GM21423 (cell line): Measurements from ENCODE around the gene NAP1L1.

Experiments
- ATAC-seq: cut with Tn5 transposase; IDR thresholded peaks from one replicate; pipeline ENCODE4 v1.9.1; 2021; ENCODE audit warnings: mild to moderate bottlenecking, moderate library complexity; ENCODE audit not compliant: unreplicated experiment

NAP1L1 gene

DNA sequence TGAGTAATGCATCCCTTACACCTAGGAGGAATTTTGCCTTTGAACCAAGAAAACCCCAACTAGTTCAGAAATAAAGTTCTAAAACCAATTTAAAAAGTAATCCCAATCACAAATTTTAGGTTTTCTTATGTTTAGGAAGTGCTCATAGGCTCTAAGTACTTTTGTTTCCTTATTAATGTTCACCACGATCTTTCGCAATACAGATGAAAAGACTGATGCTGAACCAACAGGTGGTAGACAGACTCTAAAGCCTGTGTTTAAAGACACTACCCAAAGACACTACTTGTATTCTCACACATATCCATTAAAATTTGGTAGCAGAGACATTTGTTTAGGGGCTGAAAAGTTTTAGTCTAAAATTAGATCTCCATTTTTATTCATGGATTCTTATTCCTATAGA is 42.3 kb downstream of the NAP1L1 start:
- ATAC-seq: no peak

DNA sequence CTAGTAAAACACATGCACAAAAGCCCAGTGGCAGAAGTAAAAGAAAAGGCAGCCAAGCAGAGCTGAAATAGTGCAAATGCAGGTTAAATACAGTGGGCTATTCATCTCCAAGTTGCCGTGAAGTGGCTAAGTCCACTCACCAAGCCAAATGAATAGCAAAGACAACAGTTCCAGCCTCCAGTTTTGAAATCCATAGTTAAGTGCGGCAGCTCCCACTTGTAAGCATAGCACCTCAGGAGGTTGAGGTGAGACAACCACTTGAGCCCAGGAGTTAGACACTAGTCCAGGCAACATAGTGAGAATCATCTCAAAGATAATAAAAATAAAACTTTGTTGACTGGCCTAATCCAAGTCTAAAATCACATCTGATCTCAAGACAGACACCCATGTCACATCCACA is 43.1 kb downstream of the NAP1L1 start:
- ATAC-seq: no peak

DNA sequence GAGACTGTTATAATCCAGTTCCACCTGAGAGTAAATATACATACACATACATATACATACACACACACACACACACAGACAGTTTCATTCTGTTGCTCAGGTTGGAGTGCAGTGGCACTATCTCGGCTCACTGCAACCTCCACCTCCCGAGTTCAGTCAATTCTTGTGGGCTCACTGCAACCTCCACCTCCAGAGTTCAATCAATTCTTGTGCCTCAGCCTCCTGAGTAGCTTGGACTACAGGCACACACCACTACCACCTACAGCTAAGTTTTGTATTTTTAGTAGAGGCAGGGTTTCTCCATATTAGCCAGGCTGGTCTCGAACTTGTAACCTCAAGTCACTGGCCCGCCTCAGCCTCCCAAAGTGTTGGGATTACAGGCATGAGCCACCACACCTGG is 44.0 kb downstream of the NAP1L1 start:
- no peak for ATAC-seq

DNA sequence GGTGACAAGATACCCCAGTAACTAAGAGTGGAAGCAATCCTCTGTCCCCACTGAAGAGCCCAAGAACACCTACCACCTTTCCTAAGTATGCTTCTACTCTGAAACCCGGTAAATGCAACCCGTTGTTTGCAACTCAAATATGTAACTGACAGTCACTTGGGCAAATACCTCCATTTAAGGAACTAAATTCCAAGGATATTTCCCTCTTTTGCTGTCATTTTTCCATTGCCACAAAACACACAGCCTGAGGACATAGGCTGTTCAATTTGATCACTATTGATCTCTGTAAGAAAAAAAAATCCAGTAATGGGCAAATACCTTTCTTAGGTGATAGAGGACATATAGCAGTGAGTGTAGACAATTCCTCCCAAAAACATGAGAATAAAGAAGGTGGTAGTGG is 46.3 kb downstream of the NAP1L1 start:
- no peak for ATAC-seq

DNA sequence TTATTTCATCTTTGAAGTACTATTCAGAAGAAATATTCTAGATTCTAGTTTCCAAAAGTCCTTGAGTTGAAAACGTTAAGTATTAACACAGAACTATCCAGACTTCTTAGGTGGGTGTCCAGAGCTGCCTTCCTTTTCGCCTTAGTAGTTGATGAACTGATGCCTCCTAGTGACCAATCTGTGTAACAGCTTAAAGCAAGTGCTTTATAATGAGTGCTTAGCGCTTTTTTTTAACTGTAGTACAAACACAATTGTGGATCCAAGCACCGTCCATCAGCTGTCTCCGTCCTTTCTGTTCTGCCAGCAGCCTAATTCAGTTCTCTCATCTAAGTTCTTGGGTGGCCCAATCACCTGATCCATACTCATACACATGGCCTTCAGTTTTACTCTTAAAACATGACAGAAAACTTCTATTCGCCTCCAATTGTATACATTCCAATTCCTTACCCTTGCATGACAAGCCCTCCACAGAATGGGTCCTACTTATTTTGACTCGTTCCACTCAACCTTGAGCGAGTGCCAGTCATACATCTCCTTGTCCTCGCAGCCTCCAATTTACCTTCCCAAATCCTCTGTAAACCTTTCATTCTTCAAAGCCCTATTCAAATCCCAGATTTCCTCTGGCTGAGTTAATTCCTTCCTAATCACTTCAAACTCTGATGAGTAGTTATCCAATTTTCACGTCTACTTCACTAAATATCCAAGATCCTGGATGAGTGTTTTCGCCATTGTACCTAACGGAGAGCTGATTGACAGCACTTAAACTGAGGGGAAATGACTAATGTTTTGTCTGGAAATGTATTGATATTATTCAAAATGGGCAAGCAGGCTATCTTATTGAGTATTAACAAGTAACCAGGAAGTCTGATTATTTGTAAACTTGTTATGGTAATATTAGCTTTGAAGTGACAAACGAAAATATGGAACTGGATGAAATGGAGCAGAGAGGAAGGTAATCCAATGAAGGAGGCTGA is 47.1 kb downstream of the NAP1L1 start:
- peak; percentile 59 for ATAC-seq

DNA sequence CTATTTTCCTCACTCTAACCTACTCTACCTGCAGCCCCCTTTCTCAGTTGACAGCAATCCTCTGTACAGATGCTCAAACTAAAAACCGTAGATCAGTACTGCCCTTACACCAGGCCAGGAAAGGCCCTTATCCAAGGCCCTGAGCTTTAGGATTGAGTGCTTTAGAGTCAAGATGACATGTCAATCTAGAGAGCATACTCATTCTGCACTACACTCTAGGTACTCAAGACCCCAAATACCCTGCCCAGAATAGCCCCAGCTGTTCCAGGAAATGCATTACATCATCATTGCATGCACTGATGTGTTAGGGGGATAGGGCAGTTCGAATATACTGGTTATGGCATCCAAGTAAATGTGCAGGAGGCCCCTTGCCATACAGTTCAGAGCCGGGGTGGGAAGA is 49.4 kb downstream of the NAP1L1 start:
- no peak for ATAC-seq

DNA sequence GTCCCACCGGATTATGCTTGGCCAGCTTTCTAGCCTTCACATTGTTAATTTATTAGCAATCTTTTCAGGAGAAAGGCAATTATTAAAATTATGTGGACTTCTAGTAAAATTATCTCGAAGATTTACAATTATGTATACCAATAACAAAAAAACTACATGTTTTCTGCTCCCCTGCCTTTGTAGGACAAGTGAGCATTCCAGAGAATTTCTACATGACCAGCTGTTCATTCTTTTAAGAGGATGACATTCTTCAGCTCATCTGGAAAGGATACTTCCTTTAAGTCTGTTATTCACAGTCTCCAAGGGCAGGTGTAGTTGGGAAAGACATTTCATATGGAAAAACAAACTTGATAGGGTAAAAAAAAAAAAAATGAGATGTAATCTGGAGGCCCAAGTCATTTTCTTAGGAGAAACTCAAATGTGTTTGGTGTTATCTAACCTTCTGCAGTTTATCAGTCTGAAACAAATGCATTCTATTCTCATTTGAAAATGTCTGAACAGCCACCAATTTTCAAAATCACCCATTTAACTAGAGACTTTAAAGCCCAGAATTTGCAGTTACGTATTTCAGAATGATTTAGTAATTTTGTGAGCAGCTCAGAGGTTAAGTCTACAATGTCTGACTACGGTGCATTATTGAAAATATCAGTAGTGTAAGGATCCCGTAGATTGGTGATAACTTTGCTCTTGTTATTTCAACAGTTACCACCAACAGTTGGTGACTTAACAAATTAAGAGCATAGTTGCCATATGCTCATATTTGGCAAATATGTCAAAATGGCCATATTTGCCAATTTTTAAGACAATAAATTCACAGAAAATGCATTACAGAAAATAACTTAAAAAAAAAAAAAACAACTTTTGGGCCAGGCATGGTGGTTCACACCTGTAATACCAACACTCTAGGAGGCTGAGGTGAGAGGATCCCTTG is 51.1 kb downstream of the NAP1L1 start:
- no peak for ATAC-seq

DNA sequence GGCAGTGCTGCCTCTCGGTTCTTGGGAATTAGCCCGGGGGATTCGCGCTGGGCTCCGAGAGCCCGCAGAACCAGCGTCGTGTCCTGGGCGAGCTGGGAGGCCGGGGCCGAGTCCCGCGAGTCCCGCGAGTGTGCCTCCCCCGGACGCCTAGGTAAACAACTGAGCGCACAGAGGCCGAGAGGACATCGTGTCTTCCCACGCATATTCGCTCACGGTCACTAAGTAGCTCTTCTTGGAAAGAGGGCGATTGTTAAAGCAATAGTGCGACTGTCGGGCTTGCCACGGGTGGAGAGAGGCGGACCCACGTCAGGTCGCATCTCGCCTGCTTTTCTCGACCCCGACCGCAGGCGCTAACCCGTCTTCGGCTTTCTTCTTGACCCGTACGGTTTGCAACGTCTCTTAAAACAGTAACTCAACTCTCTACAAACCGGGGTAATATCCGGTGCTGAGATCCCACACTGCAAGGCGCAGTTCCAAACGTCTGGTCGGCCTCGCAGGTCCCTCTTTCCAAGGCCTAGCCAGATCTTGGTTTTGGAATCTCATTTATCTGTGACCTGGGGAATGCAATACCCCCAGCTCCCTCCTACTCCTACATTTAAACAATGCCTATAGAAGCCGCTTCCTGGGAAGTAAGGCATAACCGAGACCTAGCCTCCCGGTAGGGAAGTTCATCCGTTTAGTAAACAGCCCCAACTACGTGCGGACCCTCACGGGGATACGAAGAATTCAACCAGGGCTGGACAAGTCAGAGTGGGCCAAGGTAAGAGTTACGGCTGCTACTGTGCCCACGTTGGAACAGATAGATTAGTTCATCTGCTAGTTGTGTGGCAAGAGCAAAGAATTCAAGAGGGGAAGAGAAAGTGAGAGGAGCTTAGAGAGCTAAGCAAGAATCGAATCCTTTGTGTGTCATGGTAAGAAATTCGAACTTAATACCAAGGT is 52.2 kb downstream of the NAP1L1 start:
- ATAC-seq: peak; percentile 18

DNA sequence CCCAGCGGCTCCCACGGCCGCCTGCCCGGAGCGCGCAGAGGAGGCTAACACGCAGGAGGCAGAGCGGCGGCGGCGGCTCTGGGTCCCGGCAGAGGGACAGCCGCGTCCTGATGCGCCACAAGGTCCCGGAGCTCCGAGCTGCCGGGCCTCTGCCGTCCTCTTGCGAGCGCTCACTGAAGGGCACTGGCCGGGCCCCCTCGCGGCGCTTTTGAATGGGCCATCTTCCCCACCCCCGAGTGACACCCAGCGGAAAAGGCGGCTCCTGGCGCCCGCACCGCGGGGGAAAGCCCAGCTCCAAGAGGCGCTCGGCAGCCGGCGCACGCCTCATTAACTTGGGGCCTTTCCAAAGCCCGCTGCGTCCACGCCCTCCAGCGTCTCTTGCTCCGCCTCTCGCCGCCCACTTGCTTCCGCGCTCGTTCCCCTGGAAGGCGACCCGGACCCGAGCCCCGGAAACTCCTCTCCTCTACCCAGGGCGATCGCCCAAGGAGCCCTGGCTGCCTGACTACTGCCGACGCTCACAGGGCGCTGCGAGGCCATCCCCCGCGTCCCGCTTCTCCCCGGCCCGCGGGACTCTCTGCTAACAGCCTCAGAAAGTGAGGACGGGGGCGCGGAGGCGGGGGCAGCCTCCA is 53.0 kb downstream of the NAP1L1 start, which contains the start of gene PHLDA1:
Gene PHLDA1, minus strand, starts transcription at position 363 of the 629 bp plus-strand sequence.
- ATAC-seq: peak; percentile 81

DNA sequence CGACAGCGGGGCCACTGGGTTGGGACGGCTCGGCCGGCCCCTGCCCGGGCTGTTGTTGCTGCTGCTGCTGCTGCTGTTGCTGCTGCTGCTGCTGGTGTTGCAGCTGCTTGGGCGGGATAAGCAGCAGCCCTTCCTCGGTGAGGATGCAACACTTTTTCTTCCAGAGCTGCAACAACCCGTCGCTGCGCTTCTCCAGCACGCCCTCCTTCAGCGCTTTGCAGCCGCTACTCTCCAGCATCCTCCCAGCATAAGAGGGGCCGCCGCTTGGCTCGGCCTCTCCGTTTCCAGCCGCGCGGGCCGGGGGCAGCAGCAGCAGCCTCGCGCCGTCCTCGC is 53.4 kb downstream of the NAP1L1 start:
- no peak for ATAC-seq

DNA sequence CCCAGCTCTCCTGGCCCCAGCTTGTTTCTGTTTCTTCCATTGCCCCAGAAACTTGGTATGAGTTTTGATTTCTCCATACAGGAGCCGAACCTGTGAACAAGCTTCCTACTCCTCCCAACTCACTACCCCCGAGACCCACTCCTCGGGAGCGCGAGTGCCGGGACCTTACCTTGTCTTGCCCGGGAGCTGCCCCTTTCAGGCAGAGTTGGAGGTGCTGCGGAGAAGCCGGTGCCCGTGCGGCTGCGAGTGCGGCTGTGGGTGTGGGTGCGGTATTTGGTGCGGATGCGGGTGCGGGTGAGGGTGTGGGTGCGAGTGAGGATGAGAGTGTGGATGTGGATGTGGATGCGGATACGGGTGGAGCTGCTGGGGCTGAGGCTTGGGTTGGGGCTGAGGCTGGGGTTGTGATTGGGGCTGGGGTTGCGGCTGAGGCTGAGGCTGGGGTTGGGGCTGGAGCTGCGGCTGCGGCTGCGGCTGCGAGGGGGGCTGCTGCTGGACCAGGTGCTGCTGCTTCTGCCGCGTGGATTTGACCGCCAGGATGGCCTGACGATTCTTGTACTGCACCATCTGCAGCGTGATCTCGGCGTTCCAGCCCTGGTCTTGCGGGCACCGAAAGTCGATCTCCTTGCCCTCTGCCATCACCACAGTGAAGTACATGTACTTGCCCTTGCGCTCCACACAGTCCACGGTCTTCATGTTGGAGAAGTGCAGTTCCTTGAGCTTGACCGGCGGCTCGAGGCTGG is 54.0 kb downstream of the NAP1L1 start:
- peak; percentile 7 for ATAC-seq

DNA sequence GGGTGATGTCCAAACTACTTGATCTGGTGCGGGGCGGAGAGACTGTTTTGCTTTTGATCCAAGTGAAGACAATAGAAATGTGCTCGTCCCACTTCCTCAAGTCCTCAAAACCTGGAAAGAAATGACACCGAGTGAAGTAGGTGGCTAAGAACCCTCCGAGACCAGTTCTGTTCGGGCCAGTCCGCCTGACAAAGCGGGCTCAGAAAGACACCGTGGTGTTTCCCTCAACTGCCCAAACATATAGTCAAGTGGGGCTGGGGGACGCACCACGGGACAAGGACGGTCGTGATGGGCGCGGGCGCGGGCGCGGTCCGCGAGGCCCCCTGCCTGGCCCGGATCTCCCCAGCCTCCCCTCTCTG is 54.5 kb downstream of the NAP1L1 start:
- no peak for ATAC-seq

DNA sequence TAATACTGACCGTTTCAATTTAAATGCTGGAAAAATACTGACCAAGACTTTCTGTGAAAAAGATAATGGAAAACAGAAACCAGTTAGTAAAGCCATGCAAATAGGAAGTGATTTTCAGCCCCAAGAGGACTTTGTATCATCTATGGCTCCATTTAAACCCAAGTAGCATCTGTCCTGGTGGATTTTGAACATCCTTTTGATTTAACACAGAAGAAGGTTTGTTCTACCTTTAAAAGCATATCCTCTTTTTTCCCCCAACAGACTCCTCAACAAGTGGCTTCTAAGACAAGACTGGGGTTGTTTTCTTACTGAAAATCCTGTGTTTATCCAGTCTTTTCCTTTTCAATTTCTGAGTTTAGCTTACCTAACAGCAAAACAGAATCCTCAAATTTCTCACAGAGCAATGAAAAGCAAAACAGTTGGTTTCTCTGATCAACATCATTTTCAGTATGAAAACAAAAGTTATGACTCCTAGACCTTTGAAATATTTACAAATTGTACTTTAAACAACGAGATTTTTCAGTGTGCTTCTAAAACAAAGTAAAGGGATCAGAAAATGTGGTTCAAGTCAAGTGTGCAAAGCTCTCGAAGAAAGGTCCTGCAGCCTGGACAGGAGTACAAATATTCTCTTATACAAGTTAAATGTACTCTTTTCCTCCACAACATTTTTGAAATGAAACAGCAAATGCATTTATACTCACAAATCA is 55.8 kb downstream of the NAP1L1 start:
- no peak for ATAC-seq

DNA sequence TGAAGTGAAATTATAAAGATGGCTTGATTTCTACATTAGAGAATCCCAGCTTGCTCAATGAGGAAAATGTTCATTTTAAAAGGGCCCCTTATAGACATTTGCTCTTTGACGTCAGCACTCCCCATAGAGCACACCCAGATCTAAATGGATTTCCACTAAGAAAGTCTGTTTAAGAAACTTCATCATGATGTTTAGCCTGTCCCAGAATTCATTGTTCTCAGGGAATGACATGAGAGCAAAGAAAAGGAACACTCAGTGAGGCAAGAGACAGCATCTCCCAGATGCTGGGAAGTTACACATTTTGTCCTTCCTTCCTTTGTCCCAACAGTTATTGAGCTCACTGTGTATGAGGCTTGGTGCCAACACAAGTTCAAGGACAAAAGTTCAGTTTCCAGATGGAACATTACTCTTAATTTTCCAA is 57.8 kb downstream of the NAP1L1 start:
- ATAC-seq: no peak

DNA sequence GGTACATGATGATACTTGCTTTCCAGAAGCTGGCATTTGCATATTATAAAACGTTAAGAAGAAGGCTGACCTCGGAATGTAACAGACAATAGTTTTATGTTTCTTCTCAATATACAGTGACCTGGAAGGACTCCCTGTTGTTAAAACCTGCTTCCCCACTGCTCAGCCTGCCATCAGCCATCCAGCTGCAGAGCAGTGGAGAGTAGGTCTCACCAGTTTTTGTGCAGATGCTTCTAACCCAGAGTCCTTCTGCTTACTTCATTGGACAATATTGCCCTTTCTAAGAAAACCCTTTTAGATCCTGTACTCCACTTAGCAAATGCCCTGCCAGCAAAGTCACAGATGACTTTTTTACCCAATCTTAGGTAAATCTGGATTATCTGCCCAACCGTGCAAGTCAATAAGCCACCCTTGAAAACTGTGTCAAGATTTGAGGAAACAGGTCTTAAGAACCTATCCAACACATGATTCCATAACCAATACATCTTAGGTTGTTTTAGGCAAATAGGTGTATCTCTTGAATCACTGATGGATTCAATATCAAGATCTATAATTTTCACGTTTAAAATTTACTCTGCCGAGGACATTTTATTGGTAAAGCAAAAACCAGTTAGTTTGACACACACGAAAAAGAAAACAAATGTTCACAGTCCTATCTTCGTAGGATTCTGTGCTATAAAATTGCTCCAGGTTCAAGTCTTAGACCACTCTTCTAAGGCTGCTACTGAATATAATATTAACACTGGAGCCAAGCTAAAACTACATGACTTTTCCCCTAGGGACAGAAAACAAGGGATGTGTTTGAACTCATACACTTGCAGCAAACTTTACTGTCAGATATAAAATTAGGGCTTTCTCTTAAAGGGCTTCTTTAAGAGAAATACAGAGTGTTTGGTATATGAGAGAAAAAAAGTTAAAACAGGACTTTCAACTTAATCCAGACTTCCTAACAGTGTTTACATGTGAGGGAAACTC is 58.6 kb downstream of the NAP1L1 start:
- no peak for ATAC-seq

DNA sequence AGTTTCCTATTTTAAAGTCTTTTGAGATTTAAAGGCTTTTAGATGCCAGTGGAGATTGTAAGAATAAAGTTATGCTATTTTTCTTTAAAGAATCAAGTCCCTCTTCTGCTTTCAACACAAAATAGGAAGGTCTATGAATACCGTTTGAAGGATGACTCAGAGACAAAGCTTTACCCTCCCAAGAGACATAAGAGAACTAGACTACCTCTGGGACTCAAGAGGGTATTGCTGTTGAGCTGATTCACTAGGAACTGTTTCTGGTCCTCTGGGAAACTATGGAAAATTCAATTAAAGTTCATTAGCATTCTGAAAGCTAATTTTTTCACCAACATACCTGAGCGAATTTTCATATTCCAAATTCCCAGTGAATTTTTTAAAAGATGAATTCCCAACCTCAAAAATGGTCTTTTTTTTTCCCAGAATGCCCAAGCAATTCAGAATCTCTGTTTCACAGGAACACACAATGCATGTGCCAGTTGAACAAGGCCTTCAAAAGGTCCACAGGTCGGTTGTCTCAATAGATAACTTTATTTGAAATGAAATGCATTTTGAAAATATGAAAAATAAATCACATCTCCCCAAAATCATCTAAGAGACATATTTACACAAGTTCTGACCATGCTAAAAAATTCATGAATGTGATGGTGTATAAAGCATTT is 59.4 kb downstream of the NAP1L1 start:
- ATAC-seq: no peak

DNA sequence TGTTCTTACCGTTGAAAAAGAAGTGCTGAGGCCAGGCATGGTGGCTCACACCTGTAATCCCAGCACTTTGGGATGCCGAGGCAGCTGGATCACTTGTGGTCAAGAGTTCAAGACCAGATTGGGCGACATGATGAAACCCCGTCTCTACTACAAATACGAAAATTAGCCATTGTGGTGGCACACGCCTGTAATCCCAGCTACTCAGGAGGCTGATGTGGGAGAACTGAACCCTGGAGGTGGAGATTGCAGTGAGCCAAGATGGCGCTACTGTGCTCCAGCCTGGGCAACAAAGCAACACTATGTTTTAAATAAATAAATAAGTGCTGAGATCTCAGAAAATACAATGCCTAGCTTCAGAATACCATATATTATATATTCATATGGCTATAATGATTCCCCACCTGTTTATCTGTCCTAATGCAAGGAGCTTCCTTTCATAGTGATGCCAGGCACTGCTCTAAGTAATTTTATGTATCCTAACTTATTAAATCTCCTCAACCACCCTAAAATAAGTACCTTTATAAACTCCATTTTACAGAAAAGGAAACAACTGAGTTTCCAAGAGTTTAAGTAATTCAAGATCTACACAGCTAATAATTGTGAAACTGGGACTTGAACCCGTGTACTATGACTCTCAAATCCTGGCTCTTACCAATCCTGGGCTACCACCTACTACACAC is 60.2 kb downstream of the NAP1L1 start:
- no peak for ATAC-seq
